Caco-2 (cell line): Measurements from ENCODE around the gene FGD5. TPM values are rescaled to one million over a fixed set of nuclear protein-coding genes. Genes with fewer than 3 reads are reported as not detected.

Experiments
- BruUV-seq: library from RNA; stranded (reverse); fragments of 400-500 nt; replicated peaks from 2 replicates; lab custom pipeline; 2021; lab: Mats Ljungman, UMichigan
- CTCF ChIA-PET: fragments of 300-600 bp; sonication (Branson Sonifier 250); formaldehyde crosslinking; loops from one replicate; lab custom pipeline; 2022; ENCODE audit warnings: antibody characterized with exemption; lab: Charles Lee
- POLR2A ChIA-PET: fragments of 300-600 bp; sonication (Branson Sonifier 250); formaldehyde crosslinking; loops from one replicate; lab custom pipeline; 2022; ENCODE audit warnings: antibody characterized with exemption; lab: Charles Lee
- DNase-seq, 2 experiments: peaks; one replicate each; pipeline versions ENCODE4 v3.0.0 to v3.0.0-alpha.2; 2020 to 2022
- H3K27me3 ChIP-seq: replicated peaks from 2 replicates; pipeline ENCODE4 v1.6.0; 2011; ENCODE audit warnings: low read length; ENCODE audit not compliant: control insufficient read depth, insufficient read depth
- H3K36me3 ChIP-seq: 2 replicates; pipeline ENCODE4 v1.5.1; 2011; ENCODE audit warnings: low read length; ENCODE audit not compliant: control insufficient read depth, insufficient read depth
- H3K4me1 ChIP-seq: fragments of 250-450 bp; sonication (Bioruptor Pico); 2 replicates; pipeline ENCODE4 v1.5.1; 2020; ENCODE audit warnings: mild to moderate bottlenecking
- H3K4me3 ChIP-seq: 2 replicates; pipeline ENCODE4 v1.5.1; 2011; ENCODE audit warnings: low read depth, mild to moderate bottlenecking, control low read depth, low read length
- H3K9me3 ChIP-seq: fragments of 250-450 bp; sonication (Bioruptor Pico); 2 replicates; pipeline ENCODE4 v1.5.1; 2020; ENCODE audit warnings: mild to moderate bottlenecking, moderate library complexity
- H3K27ac Mint-ChIP-seq: one replicate; pipeline ENCODE4 v1.8.0; 2022; ENCODE audit warnings: mixed read lengths; ENCODE audit not compliant: unreplicated experiment
- H3K27me3 Mint-ChIP-seq: one replicate; pipeline ENCODE4 v1.8.0; 2022; ENCODE audit warnings: mixed read lengths; ENCODE audit not compliant: insufficient read depth, unreplicated experiment
- H3K36me3 Mint-ChIP-seq: one replicate; pipeline ENCODE4 v1.8.0; 2022; ENCODE audit warnings: mild to moderate bottlenecking, mixed read lengths; ENCODE audit not compliant: insufficient read depth, unreplicated experiment
- H3K4me1 Mint-ChIP-seq: one replicate; pipeline ENCODE4 v1.8.0; 2022; ENCODE audit warnings: low read depth, mixed read lengths; ENCODE audit not compliant: unreplicated experiment
- H3K4me3 Mint-ChIP-seq: one replicate; pipeline ENCODE4 v1.8.0; 2022; ENCODE audit warnings: mild to moderate bottlenecking, moderate library complexity, mixed read lengths; ENCODE audit not compliant: unreplicated experiment
- H3K9me3 Mint-ChIP-seq: one replicate; pipeline ENCODE4 v1.8.0; 2022; ENCODE audit warnings: mixed read lengths; ENCODE audit not compliant: unreplicated experiment
- CTCF ChIP-seq, 2 experiments: fragments of 200-600 bp in 1 of 2; IDR thresholded peaks; 1 replicate in 1 of 2; 2 replicates in 1 of 2; pipeline versions ENCODE4 v1.5.1 to v1.8.0; 2011 to 2022; ENCODE audit warnings: antibody characterized with exemption in 1 of 2, control low read depth in 1 of 2, inconsistent platforms in 1 of 2, low read depth in 1 of 2, low read length in 1 of 2, mild to moderate bottlenecking in 1 of 2, moderate library complexity in 1 of 2; ENCODE audit not compliant: insufficient read depth in 1 of 2, severe bottlenecking in 1 of 2, unreplicated experiment in 1 of 2
- intact Hi-C: fragments of 100-400 bp; cut with micrococcal nuclease; formaldehyde crosslinking; loops from one replicate; pipeline ENCODE4 v1.10.0; 2022; ENCODE audit not compliant: unreplicated experiment
- total RNA-seq: library from RNA; stranded (reverse); gene quantifications from 2 replicates; pipeline ENCODE4 v1.2.3, GENCODE V29; 2022

The FGD5 gene
- total RNA-seq, 1 experiment from 2014 or later: 0.25 TPM

- no peak for TF ChIP-seq CTCF (IDR thresholded peaks at IDR 0.05; ENCODE audit: insufficient read depth in 1 of 2, low read depth in 1 of 2, low read length in 1 of 2, severe bottlenecking in 1 of 2, unreplicated experiment in 1 of 2)
- H3K4me3 Mint-ChIP-seq: no peak overlapping the region
- ChIA-PET CTCF (no interaction called here), POLR2A (no interaction called here)
- intact Hi-C loops: no loop called here
- no peaks in the 10 kb centered on the region for H3K36me3 ChIP-seq
- no peaks in the 10 kb centered on the region for H3K4me1 Mint-ChIP-seq
- H3K27me3 ChIP-seq: no peaks in the 10 kb centered on the region
- DNase-seq: no peak
- H3K27ac Mint-ChIP-seq: no peak overlapping the region
- peaks cover 12% of the 10 kb centered on the region for H3K9me3 Mint-ChIP-seq
- BruUV-seq: no TSS peak
- no peaks in the 10 kb centered on the region for H3K4me1 ChIP-seq
- H3K27me3 Mint-ChIP-seq: peaks cover 4% of the 10 kb centered on the region
- no peaks in the 10 kb centered on the region for H3K9me3 ChIP-seq
- H3K4me3 ChIP-seq: no peak overlapping the region
- H3K36me3 Mint-ChIP-seq: no peaks in the 10 kb centered on the region
Observed at GRCh38 chr3:14775011-14775410, 43.8 kb upstream of the FGD5 start.

GRCh38 chr3:14775563-14775962 is 43.2 kb upstream of the FGD5 start:
- no peaks in the 10 kb centered on the region for H3K36me3 Mint-ChIP-seq
- intact Hi-C loops: no loop called here
- Histone ChIP-seq H3K36me3 (no peaks in the 10 kb centered on the region), H3K4me1 (no peaks in the 10 kb centered on the region), H3K9me3 (no peaks in the 10 kb centered on the region), H3K4me3 (no peak overlapping the region), H3K27me3 (no peaks in the 10 kb centered on the region)
- H3K4me1 Mint-ChIP-seq: no peaks in the 10 kb centered on the region
- peaks cover 4% of the 10 kb centered on the region for H3K27me3 Mint-ChIP-seq
- DNase-seq: no peak
- no peak overlapping the region for H3K4me3 Mint-ChIP-seq
- peaks cover 12% of the 10 kb centered on the region for H3K9me3 Mint-ChIP-seq
- POLR2A ChIA-PET: no interaction called here
- no peak overlapping the region for H3K27ac Mint-ChIP-seq
- CTCF ChIA-PET: no interaction called here
- no peak for TF ChIP-seq CTCF (IDR thresholded peaks at IDR 0.05; ENCODE audit: insufficient read depth in 1 of 2, low read depth in 1 of 2, low read length in 1 of 2, severe bottlenecking in 1 of 2, unreplicated experiment in 1 of 2)
- no TSS peak for BruUV-seq

DNA sequence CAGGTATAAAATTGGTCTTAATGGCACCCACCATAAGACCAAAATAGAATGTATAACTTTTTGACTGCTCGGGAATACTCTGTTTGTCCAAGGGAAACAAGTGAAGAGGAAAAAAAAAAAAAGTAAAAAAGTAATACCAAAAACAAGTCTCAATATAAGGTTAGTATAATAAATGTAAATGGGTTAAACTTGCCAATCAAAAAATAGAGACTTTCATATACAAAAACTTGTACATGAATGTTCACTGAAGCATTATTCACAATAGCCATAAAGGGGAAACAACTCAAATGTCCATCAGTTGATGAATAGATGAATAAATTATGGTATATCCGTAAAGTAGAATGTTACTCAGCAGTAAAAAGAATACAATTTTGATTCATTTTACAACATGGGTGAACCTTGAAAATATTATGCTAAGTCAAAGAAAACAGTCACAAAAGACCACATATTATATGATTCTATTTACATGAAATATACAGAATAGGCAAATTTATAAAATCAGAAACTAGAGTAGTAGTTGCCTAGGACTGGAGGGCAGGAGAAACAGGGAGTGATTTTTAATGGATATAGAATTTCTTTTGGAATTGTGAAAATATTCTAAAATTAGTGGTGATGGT is 39.6 kb upstream of the FGD5 start:
- peaks cover 12% of the 10 kb centered on the region for H3K9me3 Mint-ChIP-seq
- H3K36me3 Mint-ChIP-seq: no peaks in the 10 kb centered on the region
- Histone ChIP-seq H3K4me1 (no peaks in the 10 kb centered on the region), H3K9me3 (no peaks in the 10 kb centered on the region), H3K27me3 (no peaks in the 10 kb centered on the region), H3K36me3 (no peaks in the 10 kb centered on the region), H3K4me3 (no peak overlapping the region)
- CTCF ChIA-PET: no interaction called here
- no peak for DNase-seq
- POLR2A ChIA-PET: no interaction called here
- H3K4me1 Mint-ChIP-seq: no peaks in the 10 kb centered on the region
- TF ChIP-seq CTCF (IDR thresholded peaks at IDR 0.05; ENCODE audit: insufficient read depth in 1 of 2, low read depth in 1 of 2, low read length in 1 of 2, severe bottlenecking in 1 of 2, unreplicated experiment in 1 of 2): no peak
- no peak overlapping the region for H3K4me3 Mint-ChIP-seq
- H3K27me3 Mint-ChIP-seq: peaks cover 4% of the 10 kb centered on the region
- intact Hi-C loops: no loop called here
- no peak overlapping the region for H3K27ac Mint-ChIP-seq
- BruUV-seq: no TSS peak
